HEK293 (cell line): ENCODE data around the gene VDR.

Experiments used
- CTCF ChIP-seq: fragments of 450-650 bp; formaldehyde crosslinking; IDR thresholded peaks from 2 replicates; pipeline ENCODE4 v1.5.1; 2016; ENCODE audit warnings: missing biosample characterization, missing genetic modification characterization
- KLF16 ChIP-seq: fragments of 450-650 bp; formaldehyde crosslinking; IDR thresholded peaks from 2 replicates; pipeline ENCODE4 v1.5.1; 2017; ENCODE audit warnings: missing biosample characterization, missing genetic modification characterization
- PRDM1 ChIP-seq: fragments of 450-650 bp; formaldehyde crosslinking; IDR thresholded peaks from 2 replicates; pipeline ENCODE4; 2016; ENCODE audit warnings: missing biosample characterization, missing genetic modification characterization
- SETDB1 ChIP-seq: IDR thresholded peaks from one replicate; pipeline ENCODE4 v1.6.1; 2017; ENCODE audit warnings: mild to moderate bottlenecking, low read length, moderate library complexity, mixed read lengths; ENCODE audit not compliant: insufficient read length
- ZBTB8A ChIP-seq: fragments of 450-650 bp; formaldehyde crosslinking; IDR thresholded peaks from 2 replicates; pipeline ENCODE4 v1.5.1; 2016; ENCODE audit warnings: missing biosample characterization, missing genetic modification characterization
- ZFP37 ChIP-seq: fragments of 450-650 bp; formaldehyde crosslinking; IDR thresholded peaks from 2 replicates; pipeline ENCODE4 v1.5.1; 2016; ENCODE audit warnings: missing biosample characterization, missing genetic modification characterization
- ZNF10 ChIP-seq: fragments of 450-650 bp; formaldehyde crosslinking; IDR thresholded peaks from 2 replicates; pipeline ENCODE4 v1.5.1; 2017; ENCODE audit warnings: missing biosample characterization, missing genetic modification characterization
- ZNF175 ChIP-seq: fragments of 450-650 bp; formaldehyde crosslinking; IDR thresholded peaks from 2 replicates; pipeline ENCODE4 v1.5.1; 2016; ENCODE audit warnings: missing biosample characterization, missing genetic modification characterization
- ZNF211 ChIP-seq: fragments of 450-650 bp; formaldehyde crosslinking; IDR thresholded peaks from 2 replicates; pipeline ENCODE4 v1.5.1; 2016; ENCODE audit warnings: low read depth, missing biosample characterization, missing genetic modification characterization
- ZNF311 ChIP-seq: fragments of 450-650 bp; formaldehyde crosslinking; IDR thresholded peaks from 2 replicates; pipeline ENCODE4 v1.5.1; 2017; ENCODE audit warnings: missing biosample characterization, missing genetic modification characterization, borderline replicate concordance
- ZNF501 ChIP-seq: fragments of 450-650 bp; formaldehyde crosslinking; IDR thresholded peaks from 2 replicates; pipeline ENCODE4 v1.5.1; 2016; ENCODE audit warnings: missing biosample characterization, missing genetic modification characterization
- ZNF585B ChIP-seq: fragments of 450-650 bp; formaldehyde crosslinking; IDR thresholded peaks from 2 replicates; pipeline ENCODE4 v1.5.1; 2016; ENCODE audit warnings: missing biosample characterization, missing genetic modification characterization
- ZNF768 ChIP-seq: fragments of 450-650 bp; formaldehyde crosslinking; IDR thresholded peaks from 2 replicates; pipeline ENCODE4 v1.5.1; 2018; ENCODE audit warnings: missing biosample characterization, mild to moderate bottlenecking, missing genetic modification characterization

GRCh38 chr12:47876440-47876960, 28.3 kb downstream of the VDR start:
- TF ChIP-seq ZNF175 (tag by site-specific recombination): no peak
- no peak for TF ChIP-seq CTCF
- no peak for TF ChIP-seq ZNF768
- TF ChIP-seq ZFP37: no peak
- no peak for TF ChIP-seq KLF16 (tag by site-specific recombination)
- no peak for TF ChIP-seq ZNF211 (tag by site-specific recombination)
- TF ChIP-seq ZNF10 (tag by site-specific recombination): no peak
- TF ChIP-seq ZNF501 (tag by site-specific recombination): no peak
- no peak for TF ChIP-seq SETDB1
- no peak for TF ChIP-seq ZBTB8A (tag by site-specific recombination)
- TF ChIP-seq ZNF311 (tag by site-specific recombination): no peak
- no peak for TF ChIP-seq PRDM1 (tag by site-specific recombination)
- TF ChIP-seq ZNF585B (tag by site-specific recombination): no peak
